Body of pancreas (tissue), 4 donors: ENCODE measurements around the gene SOCS7.

Experiments
- CTCF ChIP-seq, 7 experiments: fragments of 450-650 bp in 4 of 7; fragments of 200-600 bp in 3 of 7; sonication (generic) in 3 of 7; IDR thresholded peaks; one replicate each; pipeline ENCODE4 v1.5.1; 2016 to 2019; ENCODE audit warnings: antibody characterized with exemption in 7 of 7
- POLR2A ChIP-seq, 3 donors: fragments of 450-650 bp; IDR thresholded peaks; one replicate each; pipeline ENCODE4 v1.6.1; 2016; ENCODE audit warnings: antibody characterized with exemption in 3 of 3, mild to moderate bottlenecking in 2 of 3

- TF ChIP-seq CTCF (IDR thresholded peaks at IDR 0.05) (no peak), POLR2A (IDR thresholded peaks at IDR 0.05) (no peak)
Observed at GRCh38 chr17:38404174-38404943, 52.7 kb downstream of the SOCS7 start.
